Esophagus muscularis mucosa (tissue), 4 donors: ENCODE measurements around the gene PCBD2.

Experiments
- CTCF ChIP-seq, 3 experiments: fragments of 200-600 bp in 2 of 3; fragments of 450-650 bp in 1 of 3; sonication (generic) in 2 of 3; IDR thresholded peaks; one replicate each; pipeline ENCODE4 v1.5.1; 2017 to 2019; ENCODE audit warnings: antibody characterized with exemption in 3 of 3, mild to moderate bottlenecking in 2 of 3, moderate library complexity in 1 of 3
- EP300 ChIP-seq: sonication (generic); formaldehyde crosslinking; IDR thresholded peaks from one replicate; pipeline ENCODE4 v1.6.1; 2017; ENCODE audit warnings: antibody characterized with exemption
- POLR2A ChIP-seq: fragments of 450-650 bp; IDR thresholded peaks from one replicate; pipeline ENCODE4 v1.6.1; 2017; ENCODE audit warnings: antibody characterized with exemption, moderate library complexity, mild to moderate bottlenecking, low read depth
- POLR2AphosphoS5 ChIP-seq, 2 donors: sonication (generic); formaldehyde crosslinking; IDR thresholded peaks; one replicate each; pipeline ENCODE4 v1.6.1; 2017; ENCODE audit warnings: antibody characterized with exemption in 2 of 2

GRCh38 chr5:134932508-134932907 lies 27.6 kb downstream of the PCBD2 start:
- TF ChIP-seq POLR2AphosphoS5 (IDR thresholded peaks at IDR 0.05) (no peak), CTCF (IDR thresholded peaks at IDR 0.05) (no peak), POLR2A (no peak), EP300 (no peak)
